ENCODE measurements around the gene KSR1.

Gene KSR1

GRCh38 chr17:27481327-27481726, 25.1 kb downstream of the KSR1 start:
- DNase-seq: peak; percentile 45 to 90 (median 80)
- Histone ChIP-seq H3K4me1 (ENCODE audit: control extremely low read depth in 1 of 4, control insufficient read depth in 4 of 4, insufficient read depth in 4 of 4, low read length in 3 of 4) (peaks cover 0 to 66% (median 35%) of the 10 kb centered on the region in 4 experiments), H3K27ac (ENCODE audit: insufficient read depth in 1 of 2, low read depth in 1 of 2, low read length in 2 of 2, poor library complexity in 1 of 2, severe bottlenecking in 2 of 2) (peak overlapping the region in 1 of 2 experiments; percentile 36), H3K27me3 (replicated peaks in 2 of 5; ENCODE audit: control insufficient read depth in 4 of 5, insufficient read depth in 5 of 5, low read length in 4 of 5) (no peaks in the 10 kb centered on the region), H3K9me3 (ENCODE audit: control extremely low read depth in 1 of 5, control insufficient read depth in 4 of 5, insufficient read depth in 2 of 5, low read depth in 1 of 5, low read length in 4 of 5) (no peaks in the 10 kb centered on the region), H3K36me3 (ENCODE audit: control insufficient read depth in 4 of 4, insufficient read depth in 4 of 4, low read length in 3 of 4) (peaks cover 0 to 3% (median 1%) of the 10 kb centered on the region in 4 experiments), H3K4me3 (ENCODE audit: control insufficient read depth in 1 of 7, extremely low read depth in 1 of 7, insufficient read depth in 4 of 7, low read depth in 2 of 7, low read length in 6 of 7) (peak overlapping the region in 2 of 7 experiments; percentile 5 to 29)
- CTCF ChIA-PET: interaction anchor here (0.7 to 1.9 kb wide), 11 partner anchors 12 to 127 kb away, joined by 3 to 8 read pairs (median 4); partner anchors contain the start of gene KSR1
- POLR2A ChIA-PET: no interaction called here
- 0% methylated on average over 4 of the region's 4 CpGs for WGBS (ENCODE audit: insufficient coverage)

GRCh38 chr17:27485125-27485524, 28.9 kb downstream of the KSR1 start:
- Histone ChIP-seq H3K4me1 (ENCODE audit: control extremely low read depth in 1 of 4, control insufficient read depth in 4 of 4, insufficient read depth in 4 of 4, low read length in 3 of 4) (peaks cover 2 to 69% (median 33%) of the 10 kb centered on the region in 4 experiments), H3K4me3 (ENCODE audit: control insufficient read depth in 1 of 7, extremely low read depth in 1 of 7, insufficient read depth in 4 of 7, low read depth in 2 of 7, low read length in 6 of 7) (no peak overlapping the region), H3K27ac (ENCODE audit: insufficient read depth in 1 of 2, low read depth in 1 of 2, low read length in 2 of 2, poor library complexity in 1 of 2, severe bottlenecking in 2 of 2) (no peak overlapping the region), H3K9me3 (ENCODE audit: control extremely low read depth in 1 of 5, control insufficient read depth in 4 of 5, insufficient read depth in 2 of 5, low read depth in 1 of 5, low read length in 4 of 5) (no peaks in the 10 kb centered on the region), H3K27me3 (replicated peaks in 2 of 5; ENCODE audit: control insufficient read depth in 4 of 5, insufficient read depth in 5 of 5, low read length in 4 of 5) (no peaks in the 10 kb centered on the region), H3K36me3 (ENCODE audit: control insufficient read depth in 4 of 4, insufficient read depth in 4 of 4, low read length in 3 of 4) (peaks cover 0 to 3% (median 1%) of the 10 kb centered on the region in 4 experiments)
- no peak for DNase-seq
- CTCF ChIA-PET: interaction anchor here (1.2 kb wide), 1 partner anchor 10 kb away, joined by 3 read pairs; no protein-coding TSS in a partner anchor
- POLR2A ChIA-PET: interaction anchor here (0.9 kb wide), 1 partner anchor 16 kb away, joined by 3 read pairs; no protein-coding TSS in a partner anchor
- WGBS (ENCODE audit: insufficient coverage): 80% methylated on average over 1 of the region's 2 CpGs

- DNase-seq: no peak
- H3K9me3 ChIP-seq (ENCODE audit: control extremely low read depth in 1 of 5, control insufficient read depth in 4 of 5, insufficient read depth in 2 of 5, low read depth in 1 of 5, low read length in 4 of 5): no peaks in the 10 kb centered on the region
- H3K4me3 ChIP-seq (ENCODE audit: control insufficient read depth in 1 of 7, extremely low read depth in 1 of 7, insufficient read depth in 4 of 7, low read depth in 2 of 7, low read length in 6 of 7): no peak overlapping the region
- H3K36me3 ChIP-seq (ENCODE audit: control insufficient read depth in 4 of 4, insufficient read depth in 4 of 4, low read length in 3 of 4): peaks cover 0 to 3% (median 1%) of the 10 kb centered on the region in 4 experiments
- H3K27me3 ChIP-seq (replicated peaks in 2 of 5; ENCODE audit: control insufficient read depth in 4 of 5, insufficient read depth in 5 of 5, low read length in 4 of 5): no peaks in the 10 kb centered on the region
- POLR2A ChIA-PET: no interaction called here
- no peak overlapping the region for H3K27ac ChIP-seq (ENCODE audit: insufficient read depth in 1 of 2, low read depth in 1 of 2, low read length in 2 of 2, poor library complexity in 1 of 2, severe bottlenecking in 2 of 2)
- H3K4me1 ChIP-seq (ENCODE audit: control extremely low read depth in 1 of 4, control insufficient read depth in 4 of 4, insufficient read depth in 4 of 4, low read length in 3 of 4): peaks cover 2 to 70% (median 35%) of the 10 kb centered on the region in 4 experiments
- 95% methylated on average over 6 of the region's 8 CpGs for WGBS (ENCODE audit: insufficient coverage)
- CTCF ChIA-PET: interaction anchor here (0.6 kb wide), 1 partner anchor 237 kb away, joined by 3 read pairs; no protein-coding TSS in a partner anchor
Measured at GRCh38 chr17:27485716-27486495, 29.7 kb downstream of the KSR1 start.

- POLR2A ChIA-PET: no interaction called here
- H3K4me1 ChIP-seq (ENCODE audit: control extremely low read depth in 1 of 4, control insufficient read depth in 4 of 4, insufficient read depth in 4 of 4, low read length in 3 of 4): peaks cover 2 to 68% (median 28%) of the 10 kb centered on the region in 4 experiments
- WGBS (ENCODE audit: insufficient coverage): 96% methylated on average over 5 of the region's 5 CpGs
- no peaks in the 10 kb centered on the region for H3K27me3 ChIP-seq (replicated peaks in 2 of 5; ENCODE audit: control insufficient read depth in 4 of 5, insufficient read depth in 5 of 5, low read length in 4 of 5)
- H3K36me3 ChIP-seq (ENCODE audit: control insufficient read depth in 4 of 4, insufficient read depth in 4 of 4, low read length in 3 of 4): peaks cover 0 to 3% (median 1%) of the 10 kb centered on the region in 4 experiments
- CTCF ChIA-PET: interaction anchor here (0.6 to 1.5 kb wide), 2 partner anchors 13 to 238 kb away, joined by 3 to 5 read pairs; no protein-coding TSS in a partner anchor
- no peak overlapping the region for H3K4me3 ChIP-seq (ENCODE audit: control insufficient read depth in 1 of 7, extremely low read depth in 1 of 7, insufficient read depth in 4 of 7, low read depth in 2 of 7, low read length in 6 of 7)
- no peak overlapping the region for H3K27ac ChIP-seq (ENCODE audit: insufficient read depth in 1 of 2, low read depth in 1 of 2, low read length in 2 of 2, poor library complexity in 1 of 2, severe bottlenecking in 2 of 2)
- DNase-seq: no peak
- H3K9me3 ChIP-seq (ENCODE audit: control extremely low read depth in 1 of 5, control insufficient read depth in 4 of 5, insufficient read depth in 2 of 5, low read depth in 1 of 5, low read length in 4 of 5): no peaks in the 10 kb centered on the region
Measured at GRCh38 chr17:27486741-27487140, 30.5 kb downstream of the KSR1 start.

- Histone ChIP-seq H3K9me3 (ENCODE audit: control extremely low read depth in 1 of 5, control insufficient read depth in 4 of 5, insufficient read depth in 2 of 5, low read depth in 1 of 5, low read length in 4 of 5) (no peaks in the 10 kb centered on the region), H3K4me3 (ENCODE audit: control insufficient read depth in 1 of 7, extremely low read depth in 1 of 7, insufficient read depth in 4 of 7, low read depth in 2 of 7, low read length in 6 of 7) (no peak overlapping the region), H3K27ac (ENCODE audit: insufficient read depth in 1 of 2, low read depth in 1 of 2, low read length in 2 of 2, poor library complexity in 1 of 2, severe bottlenecking in 2 of 2) (no peak overlapping the region), H3K36me3 (ENCODE audit: control insufficient read depth in 4 of 4, insufficient read depth in 4 of 4, low read length in 3 of 4) (peaks cover 0 to 3% (median 1%) of the 10 kb centered on the region in 4 experiments), H3K27me3 (replicated peaks in 2 of 5; ENCODE audit: control insufficient read depth in 4 of 5, insufficient read depth in 5 of 5, low read length in 4 of 5) (no peaks in the 10 kb centered on the region), H3K4me1 (ENCODE audit: control extremely low read depth in 1 of 4, control insufficient read depth in 4 of 4, insufficient read depth in 4 of 4, low read length in 3 of 4) (peaks cover 2 to 59% (median 21%) of the 10 kb centered on the region in 4 experiments)
- CTCF ChIA-PET: interaction anchor here (1.5 kb wide), 1 partner anchor 20 kb away, joined by 4 read pairs; no protein-coding TSS in a partner anchor
- no peak for DNase-seq
- POLR2A ChIA-PET: interaction anchor here (0.7 to 1.1 kb wide), 2 partner anchors 86 to 98 kb away, joined by 3 read pairs; no protein-coding TSS in a partner anchor
Measured at GRCh38 chr17:27488231-27488630, 32.0 kb downstream of the KSR1 start.

GRCh38 chr17:27489045-27489715, 32.9 kb downstream of the KSR1 start:
- Histone ChIP-seq H3K27ac (ENCODE audit: insufficient read depth in 1 of 2, low read depth in 1 of 2, low read length in 2 of 2, poor library complexity in 1 of 2, severe bottlenecking in 2 of 2) (no peak overlapping the region), H3K4me3 (ENCODE audit: control insufficient read depth in 1 of 7, extremely low read depth in 1 of 7, insufficient read depth in 4 of 7, low read depth in 2 of 7, low read length in 6 of 7) (no peak overlapping the region), H3K27me3 (replicated peaks in 2 of 5; ENCODE audit: control insufficient read depth in 4 of 5, insufficient read depth in 5 of 5, low read length in 4 of 5) (no peaks in the 10 kb centered on the region), H3K4me1 (ENCODE audit: control extremely low read depth in 1 of 4, control insufficient read depth in 4 of 4, insufficient read depth in 4 of 4, low read length in 3 of 4) (peaks cover 2 to 59% (median 20%) of the 10 kb centered on the region in 4 experiments), H3K36me3 (ENCODE audit: control insufficient read depth in 4 of 4, insufficient read depth in 4 of 4, low read length in 3 of 4) (no peaks in the 10 kb centered on the region), H3K9me3 (ENCODE audit: control extremely low read depth in 1 of 5, control insufficient read depth in 4 of 5, insufficient read depth in 2 of 5, low read depth in 1 of 5, low read length in 4 of 5) (no peaks in the 10 kb centered on the region)
- ChIA-PET POLR2A (interaction anchor here (0.7 to 1.1 kb wide), 2 partner anchors 85 to 97 kb away, joined by 3 read pairs; no protein-coding TSS in a partner anchor), CTCF (interaction anchor here (0.8 to 1.6 kb wide), 4 partner anchors 12 to 31 kb away, joined by 3 to 4 read pairs (median 4); no protein-coding TSS in a partner anchor)
- DNase-seq: peak in 1 of 3 donors; percentile 26
- WGBS (ENCODE audit: insufficient coverage): 61% methylated on average over 2 of the region's 7 CpGs

Data from common myeloid progenitor, CD34-positive (primary cell).